ENCODE measurements around the gene ZSWIM1. TPM values are rescaled to one million over a fixed set of nuclear protein-coding genes. Genes with fewer than 3 reads are reported as not detected.

The ZSWIM1 gene
- 13.2 and 14.3 TPM in 2 replicates for total RNA-seq (2021)
- Bru-seq, nascent RNA: percentile 69 among the genes with signal in this experiment
- percentile 74 among the genes with signal in this experiment for BruChase-seq, experiment 1, labeled RNA remaining after a 2-hour chase
- BruChase-seq, experiment 2, labeled RNA remaining after a 6-hour chase: percentile 68 among the genes with signal in this experiment
- long read RNA-seq, transcript ZSWIM1-201 (3 exons, 2,168 nt): major isoform, 5 of 8 reads
- long read RNA-seq, partial matches to known transcripts: 3 of 8 reads
- long read RNA-seq, other reads (novel, unspliced or antisense): 0 of 8 reads

- H3K4me1 ChIP-seq (ENCODE audit: insufficient read depth, low read length, poor library complexity, severe bottlenecking): no peaks in the 10 kb centered on the region
- peak within 1 kb of the TSS; percentile 66 for H3K27ac ChIP-seq (ENCODE audit: low read depth, low read length, poor library complexity, severe bottlenecking)
- intact Hi-C loops (cut with micrococcal nuclease; ENCODE audit: unreplicated experiment): no loop called here
- ChIA-PET CTCF (interaction anchor here (0.6 to 0.9 kb wide), 2 partner anchors 85 to 89 kb away, joined by 3 to 4 read pairs; no protein-coding TSS in a partner anchor), POLR2A (ENCODE audit: low non-redundant PET) (no interaction called here)
- BruUV-seq (replicated peaks): TSS peak; percentile 80
- peak within 1 kb of the TSS; percentile 55 for H3K4me3 ChIP-seq (ENCODE audit: low read depth, low read length, poor library complexity, severe bottlenecking)
- H3K9me3 ChIP-seq (ENCODE audit: low read depth, low read length, poor library complexity, severe bottlenecking): no peaks in the 10 kb centered on the region
- H3K36me3 ChIP-seq (ENCODE audit: insufficient read depth, low read length, poor library complexity, severe bottlenecking): peaks cover 21% of the 10 kb centered on the region
- TF ChIP-seq EZH2 (IDR thresholded peaks at IDR 0.05; ENCODE audit: borderline replicate concordance, low read depth, low read length, poor library complexity, severe bottlenecking) (no peak), CTCF (conservative IDR thresholded peaks at IDR 0.05; ENCODE audit: low read depth, low read length) (no peak)
- DNase-seq (ENCODE audit: low spot score): peak; percentile 100
- no peaks in the 10 kb centered on the region for H3K27me3 ChIP-seq (replicated peaks; ENCODE audit: insufficient read depth, low read depth, low read length, poor library complexity)
These were observed at the start of gene ZSWIM1 for GRCh38 chr20:45880988-45881788. Gene ZSWIM1 (plus strand): TSS chr20:45881227. CDS start chr20:45882593, 1,366 bp downstream.

DNA sequence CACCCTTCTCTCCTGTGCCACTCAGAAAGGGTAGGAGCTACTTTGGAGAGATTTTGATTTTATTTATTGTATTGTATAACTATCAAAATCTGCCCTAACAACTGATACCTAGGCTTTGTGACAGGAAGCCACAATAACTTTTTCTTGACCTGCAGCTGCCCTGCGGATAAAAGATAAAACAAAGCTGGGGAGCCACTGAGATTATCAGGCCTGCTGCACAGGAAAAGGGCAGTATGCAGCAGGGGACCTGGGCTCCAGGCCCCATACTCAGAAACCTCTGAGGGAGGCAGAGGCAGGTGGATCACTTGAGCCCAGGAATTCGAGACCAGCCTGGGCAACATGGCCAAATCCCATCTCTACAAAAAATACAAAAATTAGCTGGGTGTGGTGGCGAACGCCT lies 48.4 kb upstream of the ZSWIM1 start:
- POLR2A ChIA-PET (ENCODE audit: low non-redundant PET): no interaction called here
- H3K27ac ChIP-seq (ENCODE audit: low read depth, low read length, poor library complexity, severe bottlenecking): no peak overlapping the region

More for the DNA sequence above, 48.4 kb upstream of the ZSWIM1 start:
- Histone ChIP-seq H3K9me3 (ENCODE audit: low read depth, low read length, poor library complexity, severe bottlenecking) (no peaks in the 10 kb centered on the region), H3K27me3 (replicated peaks; ENCODE audit: insufficient read depth, low read depth, low read length, poor library complexity) (no peaks in the 10 kb centered on the region), H3K36me3 (ENCODE audit: insufficient read depth, low read length, poor library complexity, severe bottlenecking) (no peaks in the 10 kb centered on the region), H3K4me3 (ENCODE audit: low read depth, low read length, poor library complexity, severe bottlenecking) (no peak overlapping the region), H3K4me1 (ENCODE audit: insufficient read depth, low read length, poor library complexity, severe bottlenecking) (peaks cover 8% of the 10 kb centered on the region)
- intact Hi-C loops (cut with micrococcal nuclease; ENCODE audit: unreplicated experiment): no loop called here
- TF ChIP-seq EZH2 (IDR thresholded peaks at IDR 0.05; ENCODE audit: borderline replicate concordance, low read depth, low read length, poor library complexity, severe bottlenecking) (no peak), CTCF (conservative IDR thresholded peaks at IDR 0.05; ENCODE audit: low read depth, low read length) (no peak)
- CTCF ChIA-PET: no interaction called here
- no peak for DNase-seq (ENCODE audit: low spot score)
- BruUV-seq (replicated peaks): no TSS peak

All from A673 (cell line).